WTC11 (cell line): ENCODE data around the gene SYT7. TPM values are rescaled to one million over a fixed set of nuclear protein-coding genes. Genes with fewer than 3 reads are reported as not detected.

Experiments
- ATAC-seq: fragments of 200-7000 bp; cut with Tn5 transposase; 2 replicates; pipeline ENCODE4 v1.10.0; 2021; ENCODE audit warnings: mild to moderate bottlenecking, moderate library complexity
- CTCF ChIA-PET: fragments of 300-600 bp; sonication (Branson Sonifier 250); formaldehyde crosslinking; loops from one replicate; lab custom pipeline; 2021; ENCODE audit warnings: antibody characterized with exemption; lab: Charles Lee
- POLR2A ChIA-PET: fragments of 350-600 bp; sonication (Branson Sonifier 250); formaldehyde crosslinking; loops from one replicate; lab custom pipeline; 2021; ENCODE audit warnings: antibody characterized with exemption; lab: Charles Lee
- DNase-seq: peaks from one replicate; pipeline ENCODE4 v3.0.0; 2021; ENCODE audit warnings: low spot score
- H3K27ac Mint-ChIP-seq: 2 replicates; pipeline ENCODE4 v1.8.0; 2021; ENCODE audit warnings: mixed read lengths
- H3K27me3 Mint-ChIP-seq: 2 replicates; pipeline ENCODE4 v1.8.0; 2021; ENCODE audit warnings: low read depth, mild to moderate bottlenecking, moderate library complexity, mixed read lengths
- H3K36me3 Mint-ChIP-seq: 2 replicates; pipeline ENCODE4 v1.8.0; 2021; ENCODE audit warnings: mixed read lengths
- H3K4me1 Mint-ChIP-seq: 2 replicates; pipeline ENCODE4 v1.8.0; 2022; ENCODE audit warnings: mixed read lengths
- H3K4me3 Mint-ChIP-seq: 2 replicates; pipeline ENCODE4 v1.8.0; 2021; ENCODE audit warnings: mild to moderate bottlenecking, moderate library complexity, mixed read lengths
- H3K9me3 Mint-ChIP-seq: 2 replicates; pipeline ENCODE4 v1.8.0; 2021; ENCODE audit warnings: mixed read lengths
- AR ChIP-seq: fragments of 250-450 bp; sonication (Bioruptor Pico); IDR thresholded peaks from 2 replicates; pipeline ENCODE4 v1.9.0; 2021; ENCODE audit warnings: mild to moderate bottlenecking
- ATF2 ChIP-seq: sonication (generic); formaldehyde crosslinking; IDR thresholded peaks from 2 replicates; pipeline ENCODE4 v1.8.1; 2022; ENCODE audit warnings: low read depth, missing genetic modification reagents, borderline replicate concordance
- CBFB ChIP-seq: sonication (generic); formaldehyde crosslinking; IDR thresholded peaks from 2 replicates; pipeline ENCODE4 v1.8.1; 2022; ENCODE audit warnings: mild to moderate bottlenecking, low read depth, missing genetic modification reagents
- ESRRA ChIP-seq: sonication (generic); formaldehyde crosslinking; IDR thresholded peaks from 2 replicates; pipeline ENCODE4 v1.8.1; 2022; ENCODE audit warnings: mild to moderate bottlenecking, missing genetic modification reagents, borderline replicate concordance
- ETV6 ChIP-seq: sonication (generic); formaldehyde crosslinking; IDR thresholded peaks from 2 replicates; pipeline ENCODE4 v1.8.1; 2022; ENCODE audit warnings: mild to moderate bottlenecking, missing genetic modification reagents
- FOXK1 ChIP-seq: sonication (generic); formaldehyde crosslinking; IDR thresholded peaks from 2 replicates; pipeline ENCODE4 v1.8.0; 2022; ENCODE audit warnings: mild to moderate bottlenecking, moderate library complexity, missing genetic modification reagents
- GTF2I ChIP-seq: fragments of 250-450 bp; sonication (Bioruptor Pico); conservative IDR thresholded peaks from 2 replicates; pipeline ENCODE4 v1.4.0; 2021; ENCODE audit warnings: mild to moderate bottlenecking
- HMGA2 ChIP-seq: fragments of 250-450 bp; sonication (Bioruptor Pico); IDR thresholded peaks from 2 replicates; pipeline ENCODE4 v1.4.0; 2021; ENCODE audit warnings: mild to moderate bottlenecking, moderate library complexity
- JUN ChIP-seq: sonication (generic); formaldehyde crosslinking; IDR thresholded peaks from 2 replicates; pipeline ENCODE4 v1.8.0; 2023; ENCODE audit warnings: mild to moderate bottlenecking, missing genetic modification reagents
- MXD4 ChIP-seq: fragments of 250-450 bp; sonication (Bioruptor Pico); IDR thresholded peaks from 2 replicates; pipeline ENCODE4 v1.8.0; 2021; ENCODE audit warnings: mild to moderate bottlenecking, moderate library complexity, borderline replicate concordance
- MYBL2 ChIP-seq: sonication (generic); formaldehyde crosslinking; IDR thresholded peaks from 2 replicates; pipeline ENCODE4 v1.8.1; 2023; ENCODE audit warnings: mild to moderate bottlenecking, moderate library complexity, missing genetic modification reagents
- NFYB ChIP-seq: sonication (generic); formaldehyde crosslinking; conservative IDR thresholded peaks from 2 replicates; pipeline ENCODE4 v1.8.0; 2022; ENCODE audit warnings: low read depth, missing genetic modification reagents
- NR1H2 ChIP-seq: sonication (generic); formaldehyde crosslinking; IDR thresholded peaks from 2 replicates; pipeline ENCODE4 v1.9.0; 2021; ENCODE audit warnings: mild to moderate bottlenecking, moderate library complexity, missing genetic modification reagents
- OVOL2 ChIP-seq: fragments of 250-450 bp; sonication (Bioruptor Pico); IDR thresholded peaks from 2 replicates; pipeline ENCODE4 v1.9.0; 2021; ENCODE audit warnings: mild to moderate bottlenecking, borderline replicate concordance
- PREB ChIP-seq: sonication (generic); formaldehyde crosslinking; IDR thresholded peaks from 2 replicates; pipeline ENCODE4 v1.8.1; 2022; ENCODE audit warnings: mild to moderate bottlenecking, missing genetic modification reagents, moderate library complexity, borderline replicate concordance
- PRRX2 ChIP-seq: fragments of 250-450 bp; sonication (Bioruptor Pico); IDR thresholded peaks from 2 replicates; pipeline ENCODE4 v1.8.0; 2021; ENCODE audit warnings: mild to moderate bottlenecking
- RELA ChIP-seq: sonication (generic); formaldehyde crosslinking; IDR thresholded peaks from 2 replicates; pipeline ENCODE4 v1.8.1; 2022; ENCODE audit warnings: missing genetic modification reagents, mild to moderate bottlenecking, borderline replicate concordance
- SOX15 ChIP-seq: fragments of 250-450 bp; sonication (Bioruptor Pico); IDR thresholded peaks from 2 replicates; pipeline ENCODE4 v1.9.0; 2021; ENCODE audit warnings: mild to moderate bottlenecking
- TEAD1 ChIP-seq: sonication (generic); formaldehyde crosslinking; IDR thresholded peaks from 2 replicates; pipeline ENCODE4 v1.8.0; 2022; ENCODE audit warnings: mild to moderate bottlenecking, missing genetic modification reagents
- TP53 ChIP-seq: sonication (generic); formaldehyde crosslinking; IDR thresholded peaks from 2 replicates; pipeline ENCODE4 v1.8.1; 2023; ENCODE audit warnings: mild to moderate bottlenecking, missing genetic modification reagents
- ZNF121 ChIP-seq: sonication (generic); formaldehyde crosslinking; IDR thresholded peaks from 2 replicates; pipeline ENCODE4 v1.8.0; 2023; ENCODE audit warnings: missing genetic modification reagents
- ZNF219 ChIP-seq: sonication (generic); formaldehyde crosslinking; IDR thresholded peaks from 2 replicates; pipeline ENCODE4 v1.8.0; 2023; ENCODE audit warnings: missing genetic modification reagents, mild to moderate bottlenecking, borderline replicate concordance
- ZSCAN18 ChIP-seq: fragments of 250-450 bp; sonication (Bioruptor Pico); IDR thresholded peaks from 2 replicates; pipeline ENCODE4 v2.1.2; 2022; ENCODE audit warnings: mild to moderate bottlenecking, moderate library complexity
- total RNA-seq: library from RNA; stranded (reverse); gene quantifications from 3 replicates; pipeline ENCODE4 v1.2.3, GENCODE V29; 2021
- TF ChIP-seq, protein P1 (sequence below): sonication (generic); formaldehyde crosslinking; conservative IDR thresholded peaks from 2 replicates; pipeline ENCODE4 v1.8.1; 2022; ENCODE audit warnings: mild to moderate bottlenecking, missing genetic modification reagents
- TF ChIP-seq, protein P2 (sequence below): sonication (generic); formaldehyde crosslinking; IDR thresholded peaks from 2 replicates; pipeline ENCODE4 v1.8.1; 2023; ENCODE audit warnings: mild to moderate bottlenecking, missing genetic modification reagents, borderline replicate concordance
- TF ChIP-seq, protein P3 (sequence below): sonication (generic); formaldehyde crosslinking; IDR thresholded peaks from 2 replicates; pipeline ENCODE4 v1.8.1; 2022; ENCODE audit warnings: mild to moderate bottlenecking, moderate library complexity, missing genetic modification reagents

Gene SYT7
- total RNA-seq, 1 experiment from 2014 or later, result 12.5 TPM

GRCh38 chr11:61626580-61627380 is 45.9 kb upstream of the SYT7 start:
- H3K4me1 Mint-ChIP-seq, result peaks cover 53% of the 10 kb centered on the region
- ATAC-seq (peak; percentile 81), DNase-seq (peak; percentile 82)
- H3K27ac Mint-ChIP-seq, result peak overlapping the region; percentile 99
- CTCF ChIA-PET, result interaction anchor here (0.6 to 5.3 kb wide), 25 partner anchors 11 to 191 kb away, joined by 3 to 86 read pairs (median 10); partner anchors contain the start of gene LRRC10B
- POLR2A ChIA-PET, result interaction anchor here (1.1 to 1.3 kb wide), 2 partner anchors 90 to 110 kb away, joined by 3 read pairs; no protein-coding TSS in a partner anchor
- H3K4me3 Mint-ChIP-seq, result peak overlapping the region; percentile 19; the same call in 1 of the 2 replicates
- H3K9me3 Mint-ChIP-seq, result no peaks in the 10 kb centered on the region
- no peaks in the 10 kb centered on the region for H3K27me3 Mint-ChIP-seq
- no peaks in the 10 kb centered on the region for H3K36me3 Mint-ChIP-seq
- TF ChIP-seq JUN (CRISPR knock-in tag) (no peak), RELA (no peak), ZNF219 (CRISPR knock-in tag) (no peak), ZSCAN18 (CRISPR knock-in tag) (no peak), NR1H2 (no peak), TP53 (CRISPR knock-in tag) (no peak), NFYB (no peak), FOXK1 (peak; percentile 63; the same call in 1 of the 2 replicates), MYBL2 (no peak), OVOL2 (CRISPR knock-in tag) (no peak), TEAD1 (CRISPR knock-in tag) (0 out of 2 replicates have a peak, but pooled peaks have one; percentile 32), ETV6 (CRISPR knock-in tag) (peak; percentile 29; the same call in 1 of the 2 replicates), PREB (no peak), PRRX2 (CRISPR knock-in tag) (no peak), MXD4 (CRISPR knock-in tag) (no peak), ESRRA (CRISPR knock-in tag) (no peak), CBFB (CRISPR knock-in tag) (no peak), ATF2 (CRISPR knock-in tag) (no peak), GTF2I (CRISPR knock-in tag) (no peak), SOX15 (CRISPR knock-in tag) (no peak), AR (CRISPR knock-in tag) (no peak), ZNF121 (CRISPR knock-in tag) (peak; percentile 72), HMGA2 (no peak)
- TF ChIP-seq, protein P1, sequence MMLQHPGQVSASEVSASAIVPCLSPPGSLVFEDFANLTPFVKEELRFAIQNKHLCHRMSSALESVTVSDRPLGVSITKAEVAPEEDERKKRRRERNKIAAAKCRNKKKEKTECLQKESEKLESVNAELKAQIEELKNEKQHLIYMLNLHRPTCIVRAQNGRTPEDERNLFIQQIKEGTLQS, result no peak
- TF ChIP-seq, protein P2, sequence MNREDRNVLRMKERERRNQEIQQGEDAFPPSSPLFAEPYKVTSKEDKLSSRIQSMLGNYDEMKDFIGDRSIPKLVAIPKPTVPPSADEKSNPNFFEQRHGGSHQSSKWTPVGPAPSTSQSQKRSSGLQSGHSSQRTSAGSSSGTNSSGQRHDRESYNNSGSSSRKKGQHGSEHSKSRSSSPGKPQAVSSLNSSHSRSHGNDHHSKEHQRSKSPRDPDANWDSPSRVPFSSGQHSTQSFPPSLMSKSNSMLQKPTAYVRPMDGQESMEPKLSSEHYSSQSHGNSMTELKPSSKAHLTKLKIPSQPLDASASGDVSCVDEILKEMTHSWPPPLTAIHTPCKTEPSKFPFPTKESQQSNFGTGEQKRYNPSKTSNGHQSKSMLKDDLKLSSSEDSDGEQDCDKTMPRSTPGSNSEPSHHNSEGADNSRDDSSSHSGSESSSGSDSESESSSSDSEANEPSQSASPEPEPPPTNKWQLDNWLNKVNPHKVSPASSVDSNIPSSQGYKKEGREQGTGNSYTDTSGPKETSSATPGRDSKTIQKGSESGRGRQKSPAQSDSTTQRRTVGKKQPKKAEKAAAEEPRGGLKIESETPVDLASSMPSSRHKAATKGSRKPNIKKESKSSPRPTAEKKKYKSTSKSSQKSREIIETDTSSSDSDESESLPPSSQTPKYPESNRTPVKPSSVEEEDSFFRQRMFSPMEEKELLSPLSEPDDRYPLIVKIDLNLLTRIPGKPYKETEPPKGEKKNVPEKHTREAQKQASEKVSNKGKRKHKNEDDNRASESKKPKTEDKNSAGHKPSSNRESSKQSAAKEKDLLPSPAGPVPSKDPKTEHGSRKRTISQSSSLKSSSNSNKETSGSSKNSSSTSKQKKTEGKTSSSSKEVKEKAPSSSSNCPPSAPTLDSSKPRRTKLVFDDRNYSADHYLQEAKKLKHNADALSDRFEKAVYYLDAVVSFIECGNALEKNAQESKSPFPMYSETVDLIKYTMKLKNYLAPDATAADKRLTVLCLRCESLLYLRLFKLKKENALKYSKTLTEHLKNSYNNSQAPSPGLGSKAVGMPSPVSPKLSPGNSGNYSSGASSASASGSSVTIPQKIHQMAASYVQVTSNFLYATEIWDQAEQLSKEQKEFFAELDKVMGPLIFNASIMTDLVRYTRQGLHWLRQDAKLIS, result no peak
- TF ChIP-seq, protein P3, sequence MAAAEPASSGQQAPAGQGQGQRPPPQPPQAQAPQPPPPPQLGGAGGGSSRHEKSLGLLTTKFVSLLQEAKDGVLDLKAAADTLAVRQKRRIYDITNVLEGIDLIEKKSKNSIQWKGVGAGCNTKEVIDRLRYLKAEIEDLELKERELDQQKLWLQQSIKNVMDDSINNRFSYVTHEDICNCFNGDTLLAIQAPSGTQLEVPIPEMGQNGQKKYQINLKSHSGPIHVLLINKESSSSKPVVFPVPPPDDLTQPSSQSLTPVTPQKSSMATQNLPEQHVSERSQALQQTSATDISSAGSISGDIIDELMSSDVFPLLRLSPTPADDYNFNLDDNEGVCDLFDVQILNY (CRISPR knock-in tag), result no peak
